OCI-M1 (cell line): ENCODE measurements around the gene SUCLG2.

ENCODE experiments used
- DNase-seq: peaks from one replicate; lab custom pipeline; 2025; lab: John Stamatoyannopoulos, UW

Gene SUCLG2

GRCh38 chr3:67509471-67510075 lies 144.8 kb downstream of the SUCLG2 start:
- no peak for DNase-seq

GRCh38 chr3:67507584-67507983 lies 146.8 kb downstream of the SUCLG2 start:
- no peak for DNase-seq

GRCh38 chr3:67500709-67501108 lies 153.7 kb downstream of the SUCLG2 start:
- DNase-seq, result no peak

GRCh38 chr3:67497746-67498145 lies 156.7 kb downstream of the SUCLG2 start:
- DNase-seq, result no peak

GRCh38 chr3:67495751-67496150 lies 158.7 kb downstream of the SUCLG2 start:
- no peak for DNase-seq

- DNase-seq, result no peak
Measured at GRCh38 chr3:67493808-67494207, 160.6 kb downstream of the SUCLG2 start.

- DNase-seq, result no peak
Measured at GRCh38 chr3:67490658-67491057, 163.8 kb downstream of the SUCLG2 start.

- peak; percentile 71 for DNase-seq
Measured at GRCh38 chr3:67489816-67490215, 164.6 kb downstream of the SUCLG2 start.

GRCh38 chr3:67487564-67488114 lies 166.8 kb downstream of the SUCLG2 start:
- no peak for DNase-seq

- no peak for DNase-seq
Measured at GRCh38 chr3:67486883-67487282, 167.5 kb downstream of the SUCLG2 start.

- no peak for DNase-seq
Measured at GRCh38 chr3:67484085-67484484, 170.3 kb downstream of the SUCLG2 start.

GRCh38 chr3:67481126-67481525 lies 173.3 kb downstream of the SUCLG2 start:
- no peak for DNase-seq

GRCh38 chr3:67478423-67478822 lies 176.0 kb downstream of the SUCLG2 start:
- DNase-seq, result no peak

GRCh38 chr3:67474311-67474710 lies 180.1 kb downstream of the SUCLG2 start:
- DNase-seq, result no peak

- DNase-seq, result no peak
Measured at GRCh38 chr3:67472674-67473201, 181.7 kb downstream of the SUCLG2 start.

- no peak for DNase-seq
Measured at GRCh38 chr3:67470207-67470606, 184.2 kb downstream of the SUCLG2 start.

- no peak for DNase-seq
Measured at GRCh38 chr3:67468511-67468910, 185.9 kb downstream of the SUCLG2 start.

- no peak for DNase-seq
Measured at GRCh38 chr3:67463656-67464055, 190.8 kb downstream of the SUCLG2 start.

GRCh38 chr3:67462187-67462586 lies 192.2 kb downstream of the SUCLG2 start:
- no peak for DNase-seq

GRCh38 chr3:67461667-67462142 lies 192.7 kb downstream of the SUCLG2 start:
- DNase-seq, result no peak

- no peak for DNase-seq
Measured at GRCh38 chr3:67460841-67461510, 193.4 kb downstream of the SUCLG2 start.

GRCh38 chr3:67459796-67460195 lies 194.6 kb downstream of the SUCLG2 start:
- no peak for DNase-seq

- DNase-seq, result no peak
Measured at GRCh38 chr3:67458896-67459530, 195.4 kb downstream of the SUCLG2 start.
